ENCODE results near the gene GTF2H2C_2.
"Not testable (repeated sequence)": the region's sequence is repeated elsewhere in the genome, so short reads cannot be mapped to it uniquely, and the experiment has no call there.

GRCh38 chr5:70415117-70415516 lies at the start of gene GTF2H2C_2:
- TF ChIP-seq CTCF, POLR2A (IDR thresholded peaks at IDR 0.05): not testable (repeated sequence)
